GM20431 (cell line): ENCODE data around the gene RPL41.

Experiments used
- in situ Hi-C: fragments of 300-500 bp; cut with MseI, MboI; formaldehyde crosslinking; loops from one replicate; pipeline ENCODE4 v1.15.0; 2020; ENCODE audit warnings: low sequenced_read_pairs; ENCODE audit not compliant: unreplicated experiment

Gene RPL41

DNA sequence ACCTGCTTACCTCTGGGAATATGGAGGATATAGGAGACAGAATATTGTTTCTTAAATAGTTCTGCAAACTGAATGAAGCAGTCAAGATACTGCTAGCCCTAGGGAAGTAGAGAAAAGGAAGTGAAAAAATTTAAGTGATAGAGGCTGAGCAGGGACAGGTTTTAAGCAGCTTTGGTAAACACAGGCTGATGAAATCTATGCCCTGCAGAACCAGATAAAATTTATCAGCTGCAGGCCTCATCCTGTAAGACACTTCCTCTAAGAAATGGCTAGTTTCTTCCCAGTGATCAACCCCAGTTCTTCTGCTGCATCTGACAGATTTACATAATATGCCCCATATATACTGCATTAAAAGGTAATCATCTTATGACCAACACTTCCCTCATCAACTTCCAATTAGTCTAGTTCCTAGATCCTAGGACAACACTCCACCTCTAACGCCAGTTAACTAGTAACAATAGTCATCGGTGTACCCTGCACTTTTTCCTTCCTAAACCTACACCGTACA, 10.4 kb downstream of the RPL41 start:
- in situ Hi-C loops = no loop called here

DNA sequence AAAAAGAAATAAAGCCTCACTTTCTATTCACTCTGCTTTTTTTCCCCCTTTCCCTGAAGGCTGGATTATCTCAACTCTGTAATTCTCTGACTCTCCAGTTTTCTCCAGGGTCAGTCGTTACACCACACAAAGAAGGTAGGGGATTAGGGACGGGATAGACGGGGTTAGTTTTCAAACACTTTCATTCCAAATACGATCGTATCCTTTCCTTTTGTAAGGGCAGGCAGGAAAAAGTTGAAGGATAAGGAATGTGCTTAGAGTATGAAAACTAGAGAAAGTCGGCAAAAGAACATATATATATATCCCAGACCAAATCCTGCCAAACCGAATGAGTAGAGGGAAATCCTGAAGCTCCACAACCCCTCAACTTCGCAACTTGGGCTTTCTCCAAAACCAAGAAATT, 11.1 kb downstream of the RPL41 start:
- in situ Hi-C loops = no loop called here

DNA sequence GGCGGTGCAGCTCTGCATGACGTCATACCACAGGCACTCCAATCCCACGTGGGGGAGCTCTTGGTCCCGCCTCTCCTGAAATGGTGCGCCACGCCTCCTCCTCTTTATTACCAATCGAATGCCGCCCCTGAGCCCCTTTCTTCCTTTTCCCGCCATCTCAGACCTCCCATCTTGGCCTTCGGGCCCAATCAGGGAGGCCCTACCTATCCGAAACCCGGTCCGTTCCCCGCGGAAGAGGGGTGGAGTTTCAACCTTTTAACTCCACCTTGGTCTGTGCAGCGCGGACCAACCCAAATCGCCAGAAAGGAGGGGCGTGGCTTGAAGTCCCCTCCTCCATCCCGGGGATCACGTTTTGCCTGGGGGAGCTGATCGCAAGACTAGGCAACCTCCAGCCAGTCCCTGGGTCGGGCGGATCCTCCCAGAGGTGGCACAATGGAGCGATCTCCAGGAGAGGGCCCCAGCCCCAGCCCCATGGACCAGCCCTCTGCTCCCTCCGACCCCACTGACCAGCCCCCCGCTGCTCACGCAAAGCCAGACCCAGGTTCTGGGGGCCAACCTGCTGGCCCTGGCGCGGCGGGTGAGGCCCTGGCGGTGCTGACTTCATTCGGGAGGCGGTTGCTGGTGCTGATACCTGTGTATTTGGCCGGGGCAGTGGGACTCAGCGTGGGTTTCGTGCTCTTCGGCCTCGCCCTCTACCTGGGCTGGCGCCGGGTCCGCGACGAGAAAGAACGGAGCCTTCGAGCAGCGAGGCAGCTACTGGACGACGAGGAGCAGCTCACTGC, 11.6 kb downstream of the RPL41 start, which contains the start of gene ESYT1:
TSS of gene ESYT1 (plus strand) at position 380 of the 782 bp plus-strand sequence. CDS start at position 433, 53 bp downstream.
- in situ Hi-C loops = no loop called here

DNA sequence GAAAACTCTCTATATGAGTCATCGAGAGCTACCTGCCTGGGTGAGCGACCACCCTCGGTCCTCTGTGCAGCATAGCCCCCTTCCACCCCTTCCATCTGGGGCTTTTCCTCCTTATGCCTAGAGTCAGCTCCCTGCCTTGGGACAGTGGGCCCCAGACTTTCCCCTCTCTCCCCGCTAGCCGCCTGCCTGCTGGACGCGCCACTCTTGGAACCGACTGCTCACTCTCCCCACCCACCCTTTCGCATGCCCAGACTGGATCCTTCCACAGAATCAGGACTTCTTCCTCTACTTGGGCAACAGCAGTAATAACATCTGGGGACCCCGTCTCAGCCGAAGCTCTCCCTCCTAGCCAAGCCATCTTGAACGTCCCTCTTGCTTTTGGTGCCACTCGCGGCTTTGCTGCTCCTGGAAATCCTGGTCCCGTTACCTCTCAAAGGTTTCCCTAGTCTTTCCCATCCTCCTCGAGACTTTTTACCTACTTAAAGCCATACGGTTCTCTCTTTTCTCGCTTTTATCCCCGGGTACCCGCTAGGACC, 12.3 kb downstream of the RPL41 start:
- in situ Hi-C loops = no loop called here

DNA sequence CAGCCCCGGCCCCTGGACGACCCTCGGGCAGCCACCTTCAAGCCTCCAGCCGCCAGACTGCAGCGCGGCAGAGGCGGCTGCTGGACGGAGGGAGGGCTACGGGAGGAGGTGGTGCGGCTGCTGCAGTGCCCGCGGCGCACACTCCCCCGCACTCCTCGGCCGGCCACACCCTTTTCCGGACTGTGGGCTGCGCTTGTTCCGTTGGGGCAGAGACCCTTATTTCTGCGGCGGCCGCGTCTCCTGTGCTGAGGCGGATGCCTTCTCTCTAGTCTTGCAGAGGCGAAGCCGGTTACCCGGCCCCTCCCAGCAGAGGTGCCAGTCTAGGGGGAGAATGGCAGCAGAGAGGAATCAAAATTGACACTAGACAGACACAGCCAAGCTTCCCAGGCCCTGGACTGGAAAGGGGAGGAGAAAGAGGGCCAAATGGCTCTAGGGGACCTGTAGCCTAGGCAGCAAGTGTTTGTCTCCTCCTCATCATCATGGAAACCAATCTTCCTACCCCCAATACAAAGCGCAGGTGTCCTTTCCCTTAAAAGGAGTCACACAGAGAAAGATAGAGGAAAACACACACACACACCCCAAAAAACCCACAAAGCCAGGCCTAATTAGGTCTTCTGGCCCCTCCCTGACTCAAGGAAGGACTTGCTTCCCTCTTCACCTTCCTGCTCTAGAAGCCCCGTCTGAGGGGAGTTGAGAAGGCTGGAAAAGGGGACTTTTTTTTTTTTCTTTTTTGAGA, 12.9 kb downstream of the RPL41 start:
- in situ Hi-C loops = no loop called here

DNA sequence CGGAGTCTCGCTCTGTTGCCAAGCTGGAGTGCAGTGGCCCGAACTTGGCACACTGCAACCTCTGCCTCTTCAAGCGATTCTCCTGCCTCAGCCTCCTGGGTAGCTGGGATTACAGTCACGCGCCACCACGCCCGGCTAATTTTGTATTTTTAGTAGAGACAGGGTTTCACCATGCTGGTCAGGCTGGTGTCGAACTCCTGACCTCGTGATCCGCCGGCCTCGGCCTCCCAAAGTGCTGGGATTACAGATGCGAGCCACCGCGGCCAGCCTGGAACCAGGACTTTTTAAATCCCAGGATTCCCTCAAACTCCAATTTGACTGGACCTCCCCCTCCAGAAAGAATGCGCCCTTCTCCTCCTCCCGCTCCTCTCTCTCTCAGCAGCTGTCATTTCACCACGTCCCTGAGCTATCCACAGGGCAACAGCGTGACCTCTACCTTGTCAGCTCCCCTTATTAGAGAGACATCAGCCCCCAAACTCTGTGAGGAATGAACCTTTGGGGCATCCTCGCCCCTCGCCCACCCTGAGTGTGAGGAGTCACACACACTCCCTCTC, 13.6 kb downstream of the RPL41 start:
- in situ Hi-C loops = no loop called here

DNA sequence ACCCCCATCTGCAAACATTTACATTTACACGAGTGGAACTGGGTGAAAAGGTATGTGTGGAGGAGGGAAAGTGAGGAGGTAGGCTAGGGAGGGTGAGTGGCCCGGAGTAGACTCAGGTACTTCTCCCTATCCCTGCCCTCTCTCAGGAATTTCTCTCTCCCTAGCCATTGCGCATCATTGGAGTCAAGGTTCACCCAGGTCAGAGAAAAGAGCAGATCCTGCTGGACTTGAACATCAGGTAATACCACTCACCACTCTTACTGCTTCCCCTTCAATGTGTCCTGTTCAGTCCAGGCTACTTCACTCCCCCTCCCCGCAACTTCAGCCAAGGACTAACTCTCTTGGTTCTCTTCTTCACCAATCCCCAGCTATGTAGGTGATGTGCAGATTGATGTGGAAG, 14.4 kb downstream of the RPL41 start:
- in situ Hi-C loops = no loop called here

DNA sequence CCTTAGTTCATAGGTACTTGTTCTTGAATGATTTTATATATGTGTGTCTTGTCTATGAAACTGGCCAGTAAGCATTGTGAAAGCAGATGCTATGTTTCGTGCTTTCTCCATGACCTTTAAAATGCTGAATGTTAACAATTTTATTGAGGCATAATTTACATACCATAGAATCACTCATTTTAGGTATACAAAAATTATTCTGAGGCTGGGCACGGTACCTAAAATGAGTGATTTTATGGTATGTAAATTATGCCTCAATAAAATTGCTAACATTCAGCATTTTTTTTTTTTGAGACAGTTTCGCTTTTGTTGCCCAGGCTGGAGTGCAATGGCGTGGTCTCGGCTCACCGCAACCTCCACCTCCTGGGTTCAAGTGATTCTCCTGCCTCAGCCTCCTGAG, 18.5 kb downstream of the RPL41 start:
- in situ Hi-C loops = no loop called here

DNA sequence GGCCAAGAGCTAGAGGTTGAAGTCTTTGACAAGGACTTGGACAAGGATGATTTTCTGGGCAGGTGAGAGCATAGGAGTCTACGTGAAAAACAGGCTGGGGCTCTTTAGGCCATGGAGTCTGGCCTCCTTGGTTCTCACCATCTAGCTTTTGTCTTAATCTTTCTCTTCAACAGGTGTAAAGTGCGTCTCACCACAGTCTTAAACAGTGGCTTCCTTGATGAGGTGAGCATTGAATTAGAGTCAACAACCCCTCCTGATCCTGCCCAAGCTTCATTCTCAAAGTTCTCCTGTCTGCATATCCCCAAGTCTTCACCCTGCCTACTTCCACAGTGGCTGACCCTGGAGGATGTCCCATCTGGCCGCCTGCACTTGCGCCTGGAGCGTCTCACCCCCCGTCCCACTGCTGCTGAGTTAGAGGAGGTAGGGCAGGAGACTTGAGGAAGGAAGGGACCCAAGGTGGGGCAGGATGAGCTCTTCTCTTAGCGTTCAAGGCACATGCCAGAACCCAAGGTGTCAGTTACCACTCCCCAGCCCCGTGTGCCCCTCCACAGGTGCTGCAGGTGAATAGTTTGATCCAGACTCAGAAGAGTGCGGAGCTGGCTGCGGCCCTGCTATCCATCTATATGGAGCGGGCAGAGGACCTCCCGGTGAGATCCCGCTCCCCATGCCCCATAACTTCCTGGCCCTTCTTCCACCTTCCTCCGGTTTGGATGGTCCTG, 21.6 kb downstream of the RPL41 start:
- in situ Hi-C loops = no loop called here

DNA sequence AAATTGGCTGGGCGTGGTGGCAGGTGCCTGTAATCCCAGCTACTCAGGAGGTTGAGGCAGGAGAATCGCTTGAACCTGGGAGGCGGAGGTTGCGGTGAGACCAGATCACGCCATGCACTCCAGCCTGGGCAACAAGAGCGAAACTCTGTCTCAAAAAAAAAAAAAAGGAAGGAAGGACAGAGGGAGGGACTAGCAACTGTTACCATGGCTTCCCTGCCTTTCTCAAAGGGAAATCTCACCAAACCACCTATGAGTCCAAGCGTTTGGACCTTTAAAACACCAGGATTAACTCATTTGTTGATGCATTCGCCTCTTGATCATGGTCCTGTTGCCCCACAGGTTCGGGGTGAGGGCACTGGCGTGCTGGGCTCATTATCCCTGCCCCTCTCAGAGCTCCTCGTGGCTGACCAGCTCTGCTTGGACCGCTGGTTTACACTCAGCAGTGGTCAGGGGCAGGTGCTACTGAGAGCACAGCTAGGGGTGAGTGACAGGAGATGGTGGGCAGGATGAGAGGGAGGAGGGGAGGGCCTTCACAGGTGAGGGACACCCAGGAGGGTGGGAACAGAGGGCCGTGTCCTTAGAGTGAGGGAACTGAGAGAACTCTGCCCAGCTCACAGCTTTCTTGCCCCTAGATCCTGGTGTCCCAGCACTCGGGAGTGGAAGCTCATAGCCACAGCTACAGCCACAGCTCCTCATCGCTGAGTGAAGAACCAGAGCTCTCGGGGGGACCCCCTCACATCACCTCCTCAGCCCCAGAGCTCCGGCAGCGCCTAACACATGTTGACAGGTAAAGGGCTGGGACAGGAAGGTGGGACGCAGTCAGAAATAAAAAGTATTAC, 25.7 kb downstream of the RPL41 start:
- in situ Hi-C loops = no loop called here

DNA sequence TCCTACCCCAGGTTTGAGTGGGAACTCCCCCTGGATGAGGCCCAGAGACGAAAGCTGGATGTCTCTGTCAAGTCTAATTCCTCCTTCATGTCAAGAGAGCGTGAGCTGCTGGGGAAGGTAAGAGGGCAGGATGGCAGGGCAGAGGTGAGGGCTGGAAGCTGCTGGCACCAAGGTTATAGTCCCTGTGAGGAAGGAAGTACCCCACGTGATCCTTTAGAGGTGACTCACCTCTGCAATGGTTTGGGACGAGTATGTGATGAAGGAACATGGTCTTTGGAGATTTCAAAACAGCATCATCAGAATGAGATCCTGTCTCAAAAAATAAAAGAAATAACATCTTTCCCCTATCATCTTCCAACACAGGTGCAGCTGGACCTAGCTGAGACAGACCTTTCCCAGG, 26.8 kb downstream of the RPL41 start:
- in situ Hi-C loops = no loop called here

DNA sequence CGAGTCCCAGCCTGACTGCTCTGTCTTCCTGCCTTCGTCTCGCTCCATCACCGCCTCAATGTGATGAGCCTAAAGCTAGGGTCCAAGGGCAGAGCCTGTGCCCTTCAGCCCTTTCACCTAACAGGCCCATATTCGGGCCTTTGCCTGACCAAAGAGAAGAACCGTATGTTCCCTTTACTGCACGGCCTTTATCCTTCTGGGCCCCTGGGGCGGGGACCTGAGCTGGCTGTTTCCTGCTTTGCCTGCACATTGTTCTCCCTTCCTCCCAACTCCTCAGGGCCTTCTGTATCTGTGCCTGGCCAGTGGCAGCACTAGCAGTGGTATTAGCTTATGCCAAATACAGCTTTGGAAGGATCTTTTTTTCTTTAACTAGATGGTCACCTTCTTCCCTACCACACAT, 27.4 kb downstream of the RPL41 start:
- in situ Hi-C loops = no loop called here

DNA sequence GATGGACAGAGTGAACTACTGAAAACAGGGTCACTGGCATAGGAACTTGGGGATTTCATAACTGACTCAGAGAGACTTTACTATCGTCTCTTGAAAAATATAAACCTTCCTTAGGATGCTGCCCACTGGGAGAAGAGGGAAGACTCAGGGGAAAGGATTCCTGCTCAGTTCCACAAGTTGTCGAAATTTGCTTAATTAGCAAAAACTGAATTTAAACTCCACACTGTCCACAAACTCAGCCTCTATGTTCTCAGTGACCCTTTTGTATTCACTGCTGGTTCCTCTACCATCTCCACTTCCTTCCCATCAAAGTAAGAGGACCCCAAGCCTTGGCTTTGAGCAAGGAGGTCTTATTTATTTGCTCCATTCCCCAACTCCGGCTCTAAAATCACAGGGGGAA, 28.8 kb downstream of the RPL41 start:
- in situ Hi-C loops = no loop called here

DNA sequence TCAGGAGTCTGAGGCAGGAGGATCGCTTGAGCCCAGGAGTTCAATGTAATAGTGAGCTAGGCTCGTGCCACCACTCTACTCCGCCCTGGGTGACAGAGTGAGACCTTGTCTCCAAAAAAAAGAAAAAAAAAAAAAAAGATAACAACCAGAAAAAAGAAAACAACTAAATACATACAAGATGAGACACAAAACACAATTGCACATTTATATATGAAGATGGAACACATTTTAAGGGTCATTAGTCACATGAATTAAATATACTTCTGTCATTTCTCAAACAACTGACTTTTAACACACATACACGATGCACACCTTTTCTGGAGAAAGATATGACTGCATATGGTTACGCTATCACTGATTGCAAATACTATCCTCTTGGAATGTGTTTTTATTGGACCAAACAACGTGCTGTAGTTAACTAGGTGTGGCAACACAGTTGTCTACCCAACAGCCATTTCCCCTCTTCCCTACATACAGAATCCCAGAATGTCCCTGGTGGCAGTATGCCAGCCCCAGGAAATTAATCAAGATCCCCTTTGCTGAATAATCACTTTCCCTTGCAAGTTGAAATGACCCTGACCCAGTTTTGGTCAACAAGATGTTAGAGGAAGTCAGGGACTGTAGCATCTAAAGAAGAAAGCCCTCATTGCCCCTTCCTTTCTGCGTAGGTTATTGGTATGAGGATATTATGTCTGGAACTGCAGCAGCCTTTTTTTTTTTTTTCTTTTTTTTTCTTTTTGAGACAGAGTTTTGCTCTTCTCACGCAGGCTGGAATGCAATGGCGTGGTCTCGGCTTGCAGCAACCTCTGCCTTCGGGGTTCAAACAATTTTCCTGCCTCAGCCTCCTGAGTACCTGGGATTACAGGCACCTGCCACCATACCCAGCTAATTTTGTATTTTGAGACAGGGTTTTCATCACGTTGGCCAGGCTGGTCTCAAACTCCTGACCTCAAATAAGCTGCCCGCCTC, 30.3 kb downstream of the RPL41 start:
- in situ Hi-C loops = no loop called here

DNA sequence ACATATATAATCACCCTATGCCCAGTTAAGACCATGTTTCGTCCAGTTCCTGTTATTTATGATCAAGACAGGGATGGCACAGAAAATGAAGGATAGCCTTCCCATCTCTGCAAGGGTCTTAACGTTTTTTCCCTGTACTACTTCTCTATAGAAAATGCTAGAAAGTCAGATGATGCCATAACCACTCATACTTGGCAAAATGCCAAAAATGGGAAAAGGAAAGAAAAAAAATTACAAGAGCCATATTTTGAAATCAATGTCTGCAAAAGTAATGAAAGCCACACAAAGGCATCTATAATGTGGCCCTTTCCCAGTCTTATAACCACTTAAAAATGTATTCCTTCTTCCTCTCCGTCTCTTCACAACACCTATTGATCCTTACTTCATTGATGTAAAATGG, 34.1 kb downstream of the RPL41 start:
- in situ Hi-C loops = no loop called here

DNA sequence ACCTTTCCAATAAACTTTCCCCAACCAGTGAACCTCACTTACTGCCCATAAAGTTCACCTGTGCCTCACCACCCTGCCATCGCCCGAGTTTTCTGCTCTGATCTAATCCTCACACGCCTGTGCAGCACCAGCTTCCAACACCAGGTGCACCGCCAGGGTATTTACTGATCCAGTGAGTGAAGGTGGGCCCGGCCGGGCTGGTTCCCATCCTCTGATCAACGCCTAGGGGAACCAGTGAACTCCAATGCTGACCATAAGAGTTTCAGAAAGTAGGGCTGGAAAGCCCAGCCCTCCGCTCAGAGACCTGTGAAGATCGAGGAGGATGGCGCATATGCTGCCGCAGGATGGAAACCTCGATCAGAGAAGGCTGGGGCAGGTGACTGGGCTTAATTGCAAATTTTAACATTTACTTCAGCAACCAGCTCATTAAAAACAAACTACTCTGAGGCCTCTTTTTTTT, 35.3 kb downstream of the RPL41 start:
- in situ Hi-C loops = no loop called here

DNA sequence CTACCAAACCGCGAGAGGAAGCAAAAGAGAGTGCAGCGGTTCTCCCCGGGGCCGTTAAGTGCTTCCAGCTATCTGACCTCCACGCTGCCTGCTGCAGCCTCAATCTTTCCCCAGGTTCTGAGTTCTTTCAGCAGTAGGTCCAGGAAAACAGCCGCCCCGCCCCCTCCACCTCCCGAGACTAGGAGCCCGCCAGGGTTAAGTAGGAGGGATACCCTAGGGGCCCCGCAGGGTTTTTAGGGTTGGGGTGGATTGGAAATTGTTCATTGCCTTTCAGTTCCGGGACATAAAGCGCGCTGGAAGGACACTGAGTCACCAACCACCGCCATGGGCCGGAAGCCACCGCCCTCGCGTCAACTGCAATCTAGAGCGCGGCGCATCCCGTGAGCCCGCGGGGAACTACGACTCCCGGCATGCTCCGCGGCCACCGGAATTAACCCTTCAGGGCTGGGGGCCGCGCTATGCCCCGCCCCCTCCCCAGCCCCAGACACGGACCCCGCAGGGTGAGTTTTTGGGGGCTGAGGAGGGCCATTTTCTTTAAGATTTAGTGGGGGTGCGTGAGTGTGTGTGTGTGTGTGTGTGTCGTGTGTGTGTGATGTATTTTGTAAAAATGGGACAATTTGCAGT, 35.8 kb downstream of the RPL41 start, which contains the start of gene MYL6B:
TSS of gene MYL6B (plus strand) at position 456 of the 624 bp plus-strand sequence. CDS start 1,332 bp downstream, outside the sequence.
- in situ Hi-C loops = no loop called here
